ENCODE results near the gene AMOT.

The AMOT gene

DNA sequence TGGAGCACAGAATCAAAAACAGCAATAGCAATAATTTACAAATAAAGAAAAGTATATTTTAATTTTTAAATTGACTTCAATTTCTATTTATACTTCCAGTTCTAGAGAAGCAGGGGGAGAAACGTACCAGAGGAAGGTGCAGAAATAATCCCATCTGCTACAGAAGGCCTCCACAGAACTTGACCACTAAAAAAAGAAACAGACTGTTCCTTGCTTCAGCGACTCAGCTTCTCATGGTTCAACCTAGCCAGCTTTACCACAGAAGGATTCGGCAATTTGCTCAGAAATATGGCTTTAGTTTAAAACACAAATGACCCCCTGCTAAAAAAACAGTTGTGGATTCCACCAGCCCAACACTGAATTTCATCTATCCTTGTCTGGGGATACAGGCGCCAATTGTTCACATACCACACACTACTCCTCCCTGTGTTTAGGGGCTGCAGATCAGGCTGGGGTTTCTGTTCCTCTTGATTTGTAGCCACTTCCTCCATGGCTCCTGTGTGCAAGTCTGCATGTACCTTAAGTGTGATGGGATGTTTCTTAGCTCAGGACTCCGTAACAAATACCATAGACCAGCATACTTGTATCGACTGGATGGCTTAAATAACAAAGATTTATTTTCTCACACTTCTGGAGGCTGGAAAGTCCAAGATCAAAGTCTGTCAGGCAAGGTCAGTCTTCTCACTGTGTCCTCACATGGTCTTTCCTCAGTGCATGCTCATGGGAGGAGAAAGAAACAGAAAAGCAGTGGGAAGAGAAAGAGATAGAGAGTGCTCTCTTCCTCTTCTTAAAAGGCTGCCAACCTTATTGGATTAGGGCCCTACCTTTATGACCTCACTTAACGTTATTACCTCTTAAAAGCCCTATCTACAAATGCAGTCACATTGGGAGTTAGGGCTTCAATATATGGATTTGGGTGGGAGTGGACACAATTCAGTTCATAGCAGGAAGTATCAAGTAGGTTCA is 79.1 kb downstream of the AMOT start:
- no peak for TF ChIP-seq GATA1 (IDR thresholded peaks at IDR 0.05; ENCODE audit: low read depth, low read length)
- no peak for DNase-seq

DNA sequence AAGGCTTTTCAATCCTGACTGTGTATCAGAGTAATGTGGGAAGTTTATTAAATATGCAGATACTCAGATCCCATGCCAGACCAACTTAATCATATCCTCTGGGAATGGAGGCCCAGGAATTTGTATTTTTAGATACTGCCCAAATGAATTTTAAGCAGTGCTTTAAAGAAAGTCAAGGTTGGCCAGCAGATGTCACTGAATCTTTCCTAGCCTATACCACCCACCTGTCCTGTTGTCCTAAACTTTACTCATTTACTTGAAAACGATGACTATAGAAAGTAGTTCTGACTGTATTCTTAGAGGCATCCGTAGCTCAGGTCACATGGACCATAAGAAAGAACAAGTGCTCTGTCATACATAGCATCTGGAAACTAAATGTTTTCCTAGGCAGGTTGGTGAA is 79.9 kb downstream of the AMOT start:
- DNase-seq: no peak

DNA sequence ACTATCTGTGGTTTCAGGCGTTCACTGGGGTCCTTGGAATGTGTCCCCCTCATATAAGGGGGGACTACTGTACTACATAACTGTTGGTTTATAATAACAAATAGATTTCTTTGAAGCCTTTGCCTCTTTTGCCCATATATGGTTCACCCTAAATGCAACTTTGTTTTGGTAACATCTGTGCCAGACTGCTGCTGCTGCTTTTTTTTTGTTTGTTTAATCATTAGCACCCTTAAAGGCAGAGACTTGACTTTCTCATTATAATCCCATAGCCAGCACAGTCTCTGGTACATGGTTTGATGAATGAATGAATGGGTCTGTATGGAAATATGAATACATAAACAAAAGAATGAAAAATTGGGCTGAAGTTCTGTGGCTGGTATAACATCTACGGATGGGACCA is 80.7 kb downstream of the AMOT start:
- no peak for DNase-seq
- TF ChIP-seq GATA1 (IDR thresholded peaks at IDR 0.05; ENCODE audit: low read depth, low read length): no peak
- no peak for TF ChIP-seq POLR2A (IDR thresholded peaks at IDR 0.05; ENCODE audit: low read length)

More for the DNA sequence above, 79.9 kb downstream of the AMOT start:
- TF ChIP-seq GATA1 (IDR thresholded peaks at IDR 0.05; ENCODE audit: low read depth, low read length) (no peak), POLR2A (IDR thresholded peaks at IDR 0.05; ENCODE audit: low read length) (no peak)

DNA sequence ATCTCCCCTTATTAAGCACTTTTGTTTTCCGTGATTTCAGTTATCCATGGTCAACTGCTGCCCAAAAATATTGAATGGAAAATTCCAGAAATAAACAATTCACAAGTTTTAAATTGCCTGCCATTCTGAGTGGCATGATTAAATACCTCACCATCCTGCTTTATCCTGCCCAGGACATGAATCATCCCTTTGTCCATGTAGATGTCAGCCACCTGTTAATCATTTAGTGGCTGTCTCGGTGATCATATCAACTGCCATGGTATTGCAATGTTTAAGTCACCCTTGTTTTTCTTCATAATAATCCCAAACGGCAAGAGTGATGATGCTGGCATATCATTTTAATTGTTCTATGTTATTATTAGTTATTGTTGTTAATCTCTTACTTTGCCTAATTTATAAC is 81.1 kb downstream of the AMOT start:
- DNase-seq: no peak
- no peak for TF ChIP-seq POLR2A (IDR thresholded peaks at IDR 0.05; ENCODE audit: low read length)
- no peak for TF ChIP-seq GATA1 (IDR thresholded peaks at IDR 0.05; ENCODE audit: low read depth, low read length)

DNA sequence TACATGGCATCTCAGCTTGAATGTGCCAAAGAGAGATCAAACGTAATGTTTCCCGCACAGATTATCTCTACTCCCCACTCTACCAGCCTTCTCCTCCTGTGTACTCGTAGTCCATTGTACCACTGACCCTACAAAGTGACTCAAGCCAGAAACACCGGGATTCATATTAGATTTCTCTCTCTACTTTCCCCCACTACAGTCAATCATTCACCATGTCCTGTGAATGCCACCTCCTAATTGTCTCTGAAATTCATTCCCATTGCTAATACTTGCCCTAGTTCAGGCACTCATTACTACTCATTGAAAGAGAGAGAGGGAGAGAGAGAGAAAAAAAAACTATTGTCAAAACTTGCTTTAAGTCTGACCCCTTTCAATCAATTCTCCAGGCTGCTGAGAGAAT is 82.7 kb downstream of the AMOT start:
- TF ChIP-seq GATA1 (IDR thresholded peaks at IDR 0.05; ENCODE audit: low read depth, low read length): no peak
- TF ChIP-seq POLR2A (IDR thresholded peaks at IDR 0.05; ENCODE audit: low read length): no peak
- no peak for DNase-seq

DNA sequence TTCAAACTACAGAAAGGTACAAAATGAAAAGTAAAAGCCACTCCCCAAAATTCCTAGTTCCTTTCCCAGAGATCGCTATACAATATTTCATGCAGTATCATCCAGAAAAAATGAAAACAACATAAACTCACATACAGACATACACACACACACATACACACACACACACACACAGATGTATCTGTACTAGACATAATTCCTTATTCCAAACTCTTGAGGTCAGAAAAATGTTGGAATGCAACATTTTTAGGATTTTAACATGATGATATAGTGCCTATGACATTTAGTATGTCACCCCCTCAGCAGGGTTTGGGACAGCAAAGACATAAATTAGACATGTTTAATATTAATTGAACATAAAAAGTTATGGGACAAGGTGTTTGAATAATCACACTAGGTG is 87.5 kb downstream of the AMOT start:
- no peak for DNase-seq
- TF ChIP-seq POLR2A (IDR thresholded peaks at IDR 0.05; ENCODE audit: low read length) (no peak), GATA1 (IDR thresholded peaks at IDR 0.05; ENCODE audit: low read depth, low read length) (no peak)

DNA sequence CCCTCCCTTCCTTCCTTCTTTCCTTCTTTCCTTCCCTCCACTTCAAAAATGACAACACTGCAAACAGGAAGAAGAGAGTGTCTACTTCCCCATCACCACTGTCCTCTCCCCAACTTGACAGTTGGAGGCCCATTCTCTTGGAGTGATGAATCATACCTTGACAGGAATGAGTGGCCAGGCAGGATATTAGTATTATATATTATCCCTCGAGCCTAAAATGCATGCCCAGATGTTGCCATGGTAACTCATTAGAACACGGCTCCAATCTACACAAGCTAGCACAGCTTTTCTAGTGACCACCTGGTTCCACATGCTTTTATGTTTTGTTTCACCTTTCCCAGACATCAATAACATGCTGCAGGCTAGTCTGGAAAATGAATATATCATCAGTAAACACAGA is 89.6 kb downstream of the AMOT start:
- no peak for TF ChIP-seq GATA1 (IDR thresholded peaks at IDR 0.05; ENCODE audit: low read depth, low read length)
- no peak for TF ChIP-seq POLR2A (IDR thresholded peaks at IDR 0.05; ENCODE audit: low read length)
- DNase-seq: no peak

DNA sequence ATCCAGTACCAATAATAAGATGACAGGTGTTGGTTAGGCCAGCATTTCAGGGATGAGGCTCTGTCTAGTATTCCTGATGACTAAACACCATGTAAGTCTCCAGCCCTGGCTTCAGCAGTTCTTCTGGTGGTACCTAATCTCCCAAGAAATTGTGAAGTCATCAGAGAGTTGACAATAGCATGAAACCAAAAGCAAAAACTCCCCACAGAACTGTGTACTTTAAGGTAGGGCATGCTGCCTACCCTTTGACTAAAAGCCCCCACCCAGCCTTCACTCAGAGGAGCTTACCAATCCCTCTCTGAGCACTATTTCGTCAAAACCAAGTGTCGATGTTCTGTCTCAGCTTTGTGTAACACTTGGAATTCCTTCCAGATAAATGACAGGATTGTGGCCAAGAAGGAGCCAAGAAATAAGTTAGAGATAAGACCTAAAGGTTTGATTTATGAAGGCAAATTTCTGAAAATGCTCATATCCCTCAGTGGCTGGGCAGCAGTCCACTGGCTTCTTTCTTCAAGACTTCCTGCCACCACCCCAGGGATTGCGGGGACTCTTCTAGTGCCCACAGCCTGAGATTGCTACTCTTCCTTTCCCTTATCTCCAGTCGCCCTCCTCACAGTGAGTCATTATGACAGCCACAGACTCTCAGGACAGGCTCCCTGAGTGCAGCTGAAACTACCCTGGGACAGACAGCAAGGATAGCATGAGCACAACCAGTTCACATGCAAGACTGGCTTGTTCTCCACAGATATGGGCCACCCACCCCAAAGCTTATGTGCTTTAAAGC is 93.6 kb downstream of the AMOT start:
- TF ChIP-seq POLR2A (IDR thresholded peaks at IDR 0.05; ENCODE audit: low read length): no peak
- TF ChIP-seq GATA1 (IDR thresholded peaks at IDR 0.05; ENCODE audit: low read depth, low read length): no peak

DNA sequence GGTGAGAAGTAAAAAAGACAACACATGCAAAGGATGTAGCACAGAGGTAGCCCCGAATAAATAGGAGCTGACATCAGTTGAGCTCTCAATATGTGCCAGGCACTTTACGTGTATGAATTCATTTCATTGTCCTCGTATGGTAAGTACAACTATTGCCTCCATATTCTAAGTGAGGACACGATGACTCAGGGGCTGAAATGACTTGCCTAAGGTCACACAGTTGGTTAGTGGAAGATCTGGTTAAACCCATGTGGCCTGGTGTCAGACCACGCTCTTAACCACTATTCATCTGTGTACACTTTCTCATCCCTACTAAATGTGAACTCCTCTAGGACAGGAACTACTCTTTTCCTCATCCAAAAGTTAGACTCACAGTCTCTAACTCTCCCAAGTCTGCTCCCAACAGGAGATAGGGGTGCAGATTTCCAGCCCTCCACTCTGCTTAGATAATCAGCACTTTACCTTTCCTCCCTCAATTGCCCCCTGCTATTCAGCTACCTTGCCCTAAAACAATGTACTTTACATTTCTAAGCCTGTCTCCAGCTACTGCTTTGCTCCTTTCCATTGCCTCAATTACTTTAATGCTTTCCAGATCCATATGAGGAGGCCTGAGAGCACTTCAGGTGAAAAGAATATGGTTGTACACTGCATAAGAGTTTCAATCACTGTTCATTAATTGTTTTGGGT is 102.1 kb downstream of the AMOT start:
- no peak for DNase-seq

More for the DNA sequence above, 93.6 kb downstream of the AMOT start:
- DNase-seq: no peak

DNA sequence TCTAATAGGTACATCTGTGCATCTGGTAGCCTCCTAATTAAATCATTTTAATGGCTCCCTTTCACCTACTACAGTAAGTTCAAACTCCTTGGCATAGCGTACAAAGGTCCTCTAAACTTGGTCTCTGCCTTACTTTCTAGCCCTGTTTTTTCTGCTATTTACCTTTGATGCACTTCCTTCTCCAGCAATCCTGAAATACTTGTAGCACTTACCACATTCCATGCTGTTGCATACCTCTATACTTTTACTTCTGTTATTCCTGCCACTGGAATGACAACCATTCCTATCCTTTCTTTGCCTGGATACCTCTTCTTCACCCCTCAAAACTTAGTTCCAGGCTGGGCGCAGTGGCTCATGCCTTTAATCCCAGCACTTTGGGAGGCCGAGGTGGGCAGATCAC is 104.3 kb downstream of the AMOT start:
- no peak for DNase-seq

More for the DNA sequence above, 102.1 kb downstream of the AMOT start:
- TF ChIP-seq GATA1 (IDR thresholded peaks at IDR 0.05; ENCODE audit: low read depth, low read length) (no peak), POLR2A (IDR thresholded peaks at IDR 0.05; ENCODE audit: low read length) (no peak)

DNA sequence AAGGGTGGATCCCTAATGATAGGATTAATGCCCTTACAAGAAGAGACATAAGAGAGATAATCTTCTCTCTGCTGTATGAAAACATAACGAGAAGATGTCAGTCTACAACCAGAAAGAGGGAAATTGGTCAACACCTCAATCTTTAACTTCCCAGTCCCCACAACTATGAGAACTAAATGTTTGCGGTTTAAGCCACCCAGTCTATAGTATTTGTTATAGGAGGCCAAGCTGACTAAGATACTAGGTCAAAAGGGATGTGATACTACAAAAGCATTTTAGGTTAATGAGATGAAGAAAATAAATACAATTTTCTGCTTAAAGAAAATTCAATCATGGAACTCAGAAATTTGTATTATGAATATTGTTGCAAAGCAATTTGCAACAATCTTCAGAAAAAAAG is 105.5 kb downstream of the AMOT start:
- no peak for DNase-seq
- TF ChIP-seq GATA1 (IDR thresholded peaks at IDR 0.05; ENCODE audit: low read depth, low read length) (no peak), POLR2A (IDR thresholded peaks at IDR 0.05; ENCODE audit: low read length) (no peak)

More for the DNA sequence above, 104.3 kb downstream of the AMOT start:
- TF ChIP-seq POLR2A (IDR thresholded peaks at IDR 0.05; ENCODE audit: low read length) (no peak), GATA1 (IDR thresholded peaks at IDR 0.05; ENCODE audit: low read depth, low read length) (no peak)

DNA sequence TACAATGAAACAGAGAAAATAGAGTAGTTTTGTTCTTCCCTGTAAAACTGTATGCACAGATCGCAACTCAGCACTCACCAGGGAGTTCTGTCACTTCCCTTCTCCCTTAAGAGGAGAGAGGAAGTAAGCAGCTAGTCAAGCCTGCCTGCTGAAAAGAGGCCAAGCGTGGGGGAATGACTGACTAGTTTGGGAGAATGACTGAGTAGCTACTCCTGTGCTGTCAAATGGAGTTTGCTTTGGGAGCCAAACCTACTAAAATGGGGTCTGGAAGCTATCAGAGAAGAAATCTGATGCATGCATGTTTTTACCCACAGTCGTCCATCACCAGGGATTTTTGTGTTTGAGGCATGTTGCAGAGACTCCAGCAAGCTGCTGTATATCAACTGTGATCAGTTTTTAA is 106.3 kb downstream of the AMOT start:
- no peak for TF ChIP-seq GATA1 (IDR thresholded peaks at IDR 0.05; ENCODE audit: low read depth, low read length)
- TF ChIP-seq POLR2A (IDR thresholded peaks at IDR 0.05; ENCODE audit: low read length): no peak
- DNase-seq: no peak

DNA sequence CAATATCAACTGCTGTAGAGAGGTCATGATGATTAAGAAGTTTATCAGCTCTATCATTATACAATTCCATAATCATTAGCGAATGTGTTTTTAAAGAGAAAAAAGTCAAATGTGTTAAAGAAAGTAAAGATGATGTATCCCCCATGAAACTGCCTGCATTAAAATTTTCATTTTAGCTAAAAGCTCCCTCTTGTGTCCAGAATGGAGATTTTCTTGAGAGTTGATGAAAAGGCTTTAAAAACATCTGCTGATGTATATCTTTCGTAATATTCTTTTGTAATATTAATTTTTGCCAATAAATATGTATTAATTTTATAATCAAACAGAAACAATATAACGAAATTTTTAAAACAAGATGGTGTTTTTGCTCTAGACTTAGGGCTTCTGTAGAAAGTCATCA is 108.8 kb downstream of the AMOT start:
- no peak for TF ChIP-seq POLR2A (IDR thresholded peaks at IDR 0.05; ENCODE audit: low read length)
- TF ChIP-seq GATA1 (IDR thresholded peaks at IDR 0.05; ENCODE audit: low read depth, low read length): no peak
- peak in 1 of 2 experiments; percentile 1 for DNase-seq
